K562 (cell line): Measurements from ENCODE around the gene FAM24B. TPM values are rescaled to one million over a fixed set of nuclear protein-coding genes. Genes with fewer than 3 reads are reported as not detected.

Experiments
- ATAC-seq: fragments of 200-7000 bp; cut with Tn5 transposase; 3 replicates; pipeline ENCODE4 v1.9.1; 2020; ENCODE audit warnings: moderate library complexity
- BruUV-seq: library from RNA; stranded (reverse); fragments of 400-500 nt; replicated peaks from 2 replicates; lab custom pipeline; 2021; lab: Mats Ljungman, UMichigan
- CTCF ChIA-PET: fragments of 300-600 bp; formaldehyde crosslinking; extraction: SDS; loops from one replicate; lab custom pipeline; 2021; ENCODE audit warnings: low intra/inter-chr PET ratio; lab: Yijun Ruan, JAX
- POLR2A ChIA-PET: fragments of 300-600, 350-650 bp; sonication (Branson Sonifier 250); formaldehyde crosslinking; extraction: SDS; loops from one replicate; lab custom pipeline; 2021; ENCODE audit warnings: antibody characterized with exemption, inconsistent platforms; lab: Yijun Ruan, JAX
- DNase-seq, 4 experiments: peaks; one replicate each; pipeline versions ENCODE4 v3.0.0 to v3.0.0-alpha.2; 2011 to 2018; ENCODE audit warnings: low spot score in 3 of 4, mixed read lengths in 3 of 4; ENCODE audit errors: extremely low read depth in 1 of 4
- FAIRE-seq: peaks from 2 replicates; lab custom pipeline; 2011; peaks lifted over from hg19 to GRCh38; lab: Jason Lieb, UNC
- H2AFZ ChIP-seq: 2 replicates; pipeline ENCODE4 v1.6.0; 2011; ENCODE audit warnings: low read depth, low read length, control low read depth, inconsistent platforms
- H3K27ac ChIP-seq: fragments of 200-600 bp; 3 replicates; pipeline ENCODE4 v1.8.0; 2011; ENCODE audit warnings: low read depth, mild to moderate bottlenecking, control low read depth, inconsistent platforms, low read length, moderate library complexity, mixed read lengths; ENCODE audit errors: extremely low read depth
- H3K27me3 ChIP-seq, 2 experiments: fragments of 300-600 bp in 1 of 2; 2 replicates in 1 of 2; 3 replicates in 1 of 2; pipeline versions ENCODE4 v1.6.0 to v1.8.0; 2011; ENCODE audit warnings: inconsistent platforms in 2 of 2, low read length in 2 of 2, mild to moderate bottlenecking in 1 of 2, mixed read lengths in 1 of 2, moderate library complexity in 1 of 2; ENCODE audit not compliant: control insufficient read depth in 2 of 2, insufficient read depth in 2 of 2
- H3K36me3 ChIP-seq: fragments of 300-600 bp; 3 replicates; pipeline ENCODE4 v1.8.0; 2011; ENCODE audit warnings: mild to moderate bottlenecking, low read length, inconsistent platforms; ENCODE audit not compliant: control insufficient read depth, insufficient read depth
- H3K4me1 ChIP-seq, 2 experiments: fragments of 200-600 bp in 1 of 2; replicated peaks in 1 of 2; 2 replicates in 1 of 2; 3 replicates in 1 of 2; pipeline versions ENCODE4 v1.5.1 to v1.8.0; 2011; ENCODE audit warnings: inconsistent platforms in 2 of 2, low read length in 2 of 2, mild to moderate bottlenecking in 1 of 2, mixed read lengths in 1 of 2, moderate library complexity in 1 of 2; ENCODE audit not compliant: control insufficient read depth in 2 of 2, insufficient read depth in 2 of 2
- H3K4me2 ChIP-seq: 2 replicates; pipeline ENCODE4 v1.6.1; 2011; ENCODE audit warnings: low read length, control low read depth, inconsistent platforms, mixed read lengths; ENCODE audit not compliant: insufficient read depth
- H3K4me3 ChIP-seq: fragments of 200-600 bp; sonication (generic), shearing (Covaris generic); 2 replicates; pipeline ENCODE4 v1.5.1; 2016; ENCODE audit warnings: control low read depth, inconsistent platforms
- H3K79me2 ChIP-seq: fragments of 200-600 bp; 3 replicates; pipeline ENCODE4 v1.8.0; 2011; ENCODE audit warnings: low read length, inconsistent platforms; ENCODE audit not compliant: control insufficient read depth, insufficient read depth
- H3K9ac ChIP-seq, 2 experiments: 2 replicates each; pipeline versions ENCODE4 v1.6.0 to v1.6.1; 2011; ENCODE audit warnings: low read depth in 2 of 2, low read length in 2 of 2, control low read depth in 1 of 2, inconsistent platforms in 1 of 2, mild to moderate bottlenecking in 1 of 2, mixed read lengths in 1 of 2; ENCODE audit not compliant: insufficient read depth in 1 of 2
- H3K9me1 ChIP-seq: one replicate; pipeline ENCODE4 v1.6.0; 2011; ENCODE audit warnings: inconsistent platforms, mild to moderate bottlenecking, low read length, moderate library complexity; ENCODE audit not compliant: control insufficient read depth, insufficient read depth
- H3K9me3 ChIP-seq: replicated peaks from 2 replicates; pipeline ENCODE4 v1.5.1; 2011; ENCODE audit warnings: low read depth, low read length, inconsistent platforms; ENCODE audit not compliant: control insufficient read depth, insufficient read depth
- H4K20me1 ChIP-seq: replicated peaks from 2 replicates; pipeline ENCODE4 v1.6.1; 2011; ENCODE audit warnings: low read length, inconsistent platforms, mixed read lengths; ENCODE audit not compliant: control insufficient read depth, insufficient read depth
- BRD4 ChIP-seq: fragments of 200-600 bp; sonication (generic); IDR thresholded peaks from 2 replicates; pipeline ENCODE4 v1.6.1; 2017; ENCODE audit warnings: inconsistent platforms
- BRF2 ChIP-seq: IDR thresholded peaks from 3 replicates; pipeline ENCODE4 v1.6.1; 2011; ENCODE audit warnings: borderline replicate concordance, mild to moderate bottlenecking; ENCODE audit not compliant: insufficient read length, insufficient read depth
- ETV5 ChIP-seq: sonication (generic); formaldehyde crosslinking; IDR thresholded peaks from 2 replicates; pipeline ENCODE4 v1.4.0; 2020; ENCODE audit warnings: low read depth, mild to moderate bottlenecking, missing genetic modification reagents
- HDAC1 ChIP-seq, 2 experiments: fragments of 450-650 bp; IDR thresholded peaks; 2 replicates each; pipeline ENCODE4 v1.6.1; 2016 to 2017; ENCODE audit warnings: inconsistent platforms in 1 of 2, mild to moderate bottlenecking in 1 of 2, moderate library complexity in 1 of 2
- MCM3 ChIP-seq: fragments of 450-650 bp; IDR thresholded peaks from 2 replicates; pipeline ENCODE4 v1.6.1; 2016
- MITF ChIP-seq: IDR thresholded peaks from 2 replicates; pipeline ENCODE4 v1.6.1; 2014; ENCODE audit warnings: antibody characterized with exemption
- NCOR1 ChIP-seq: fragments of 450-650 bp; IDR thresholded peaks from 2 replicates; pipeline ENCODE4 v1.6.1; 2016; ENCODE audit warnings: mild to moderate bottlenecking, moderate library complexity
- XRCC3 ChIP-seq: fragments of 450-650 bp; IDR thresholded peaks from 2 replicates; pipeline ENCODE4 v1.6.1; 2017; ENCODE audit warnings: mild to moderate bottlenecking, moderate library complexity
- ZBTB40 ChIP-seq, 2 experiments: fragments of 450-650 bp in 1 of 2; sonication (generic) in 1 of 2; formaldehyde crosslinking in 1 of 2; IDR thresholded peaks; 2 replicates each; pipeline versions ENCODE4 v1.7.1 to v1.9.0; 2016 to 2022; ENCODE audit warnings: inconsistent platforms in 1 of 2, mild to moderate bottlenecking in 1 of 2, missing genetic modification reagents in 1 of 2
- ZNF644 ChIP-seq: fragments of 200-800 bp; sonication (Bioruptor generic); IDR thresholded peaks from 2 replicates; pipeline ENCODE4 v1.6.1; 2016; ENCODE audit warnings: low read depth, missing genetic modification characterization, missing compliant biosample characterization
- WGBS: fragments of 100-300 bp; shearing (Covaris generic); methylation state at CpG from one replicate; pipeline ENCODE4 v1.1.6; 2016; ENCODE audit warnings: low coverage, mixed read lengths; ENCODE audit not compliant: insufficient coverage; ENCODE audit errors: missing lambda C conversion rate; 5-methylcytosine and 5-hydroxymethylcytosine counted together
- in situ Hi-C: fragments of 300-500 bp; cut with MboI; formaldehyde crosslinking; loops from 4 replicates; pipeline ENCODE4 v1.15.0; 2018; ENCODE audit warnings: inconsistent platforms, mixed read lengths
- intact Hi-C: fragments of 100-400 bp; cut with micrococcal nuclease; formaldehyde crosslinking; loops from 2 replicates; pipeline ENCODE4 v1.14.2; 2022
- polyA plus RNA-seq, 8 experiments: library from polyadenylated mRNA; depleted of rRNA in 4 of 8; stranded (reverse) in 5 of 8; unstranded in 3 of 8; fragments of >200 nt; fragmentation: Nextera tagmentation in 2 of 8; fragmentation: Illumina TruSeq in 1 of 8; extraction: Ambion mirVana in 2 of 8; extraction: Trizol in 1 of 8; gene quantifications; 2 replicates each; pipeline versions ENCODE4 v1.2.1 to v1.2.3, GENCODE V29; 2011 to 2014; ENCODE audit warnings: inconsistent platforms in 1 of 8, missing spikeins in 1 of 8
- total RNA-seq, 7 experiments: library from RNA; depleted of rRNA in 6 of 7; stranded (reverse); fragments of >200 nt in 6 of 7; fragmentation: Illumina TruSeq in 2 of 7; extraction: Trizol in 2 of 7; gene quantifications; 2 replicates each; pipeline versions ENCODE4 v1.2.1 to v1.2.3, GENCODE V29; 2011 to 2021; ENCODE audit warnings: low replicate concordance in 1 of 7

Gene FAM24B
- total and polyA plus RNA-seq, 9 of the 15 experiments (the other 6 are each of a cell fraction or from before 2014, with no cell fraction given): 6.0 to 19.6 (median 9.2) TPM

- H3K9ac ChIP-seq: no peak overlapping the region
- no peaks in the 10 kb centered on the region; the same call in 2 of the 3 replicates for H3K79me2 ChIP-seq
- H3K27me3 ChIP-seq: no peaks in the 10 kb centered on the region; a peak in 2 of 5 replicates
- H3K4me1 ChIP-seq: no peaks in the 10 kb centered on the region
- FAIRE-seq (peak; percentile 68), DNase-seq (peak; percentile 54 to 64 (median 57)), ATAC-seq (peak; percentile 90)
- H3K4me2 ChIP-seq: no peak overlapping the region
- no peaks in the 10 kb centered on the region for H4K20me1 ChIP-seq
- in situ Hi-C loops (no loop called here), intact Hi-C loops (no loop called here)
- no peaks in the 10 kb centered on the region for H3K36me3 ChIP-seq
- CTCF ChIA-PET: no interaction called here
- no peak overlapping the region for H2AFZ ChIP-seq
- no peaks in the 10 kb centered on the region for H3K9me3 ChIP-seq
- 5% methylated on average over 5 of the region's 5 CpGs for WGBS
- POLR2A ChIA-PET: interaction anchor here (1.0 kb wide), 1 partner anchor 15 kb away, joined by 4 read pairs; no protein-coding TSS in a partner anchor
- BruUV-seq: no TSS peak
- no peaks in the 10 kb centered on the region for H3K9me1 ChIP-seq
- no peak overlapping the region for H3K4me3 ChIP-seq
- no peak overlapping the region for H3K27ac ChIP-seq
- TF ChIP-seq NCOR1 (no peak), MCM3 (no peak), ZNF644 (tag) (peak; percentile 97), ZBTB40 (IDR thresholded peaks at IDR 0.05) (peak; percentile 90), ZBTB40 (CRISPR knock-in tag; IDR thresholded peaks at IDR 0.05) (peak; percentile 85), BRF2 (no peak), MITF (no peak), XRCC3 (no peak), ETV5 (peak; percentile 88), HDAC1 (IDR thresholded peaks at IDR 0.05) (peak in 1 of 2 experiments; percentile 80; a peak in 2 of 4 replicates), BRD4 (no peak)
Measured at GRCh38 chr10:122911889-122912484, 32.6 kb upstream of the FAM24B start.
